HEK293 (cell line): ENCODE measurements around the gene MOB3C.

Source experiments
- EGR2 ChIP-seq: fragments of 450-650 bp; formaldehyde crosslinking; IDR thresholded peaks from 2 replicates; pipeline ENCODE4 v1.5.1; 2016; ENCODE audit warnings: low read depth, missing biosample characterization, missing genetic modification characterization
- FEZF1 ChIP-seq: fragments of 450-650 bp; formaldehyde crosslinking; IDR thresholded peaks from 2 replicates; pipeline ENCODE4 v1.5.1; 2016; ENCODE audit warnings: missing biosample characterization, missing genetic modification characterization
- GLIS2 ChIP-seq: fragments of 450-650 bp; formaldehyde crosslinking; IDR thresholded peaks from 2 replicates; pipeline ENCODE4 v1.5.1; 2016; ENCODE audit warnings: missing biosample characterization, missing genetic modification characterization
- KLF1 ChIP-seq: fragments of 450-650 bp; formaldehyde crosslinking; IDR thresholded peaks from 2 replicates; pipeline ENCODE4 v1.5.1; 2016; ENCODE audit warnings: missing biosample characterization, missing genetic modification characterization
- KLF10 ChIP-seq: fragments of 450-650 bp; IDR thresholded peaks from 2 replicates; pipeline ENCODE4 v1.5.1; 2018; ENCODE audit warnings: missing biosample characterization, mild to moderate bottlenecking, missing genetic modification characterization
- PRDM2 ChIP-seq: fragments of 450-650 bp; formaldehyde crosslinking; IDR thresholded peaks from 2 replicates; pipeline ENCODE4 v1.5.1; 2016; ENCODE audit warnings: missing biosample characterization, missing genetic modification characterization, borderline replicate concordance
- REPIN1 ChIP-seq: fragments of 450-650 bp; formaldehyde crosslinking; IDR thresholded peaks from 2 replicates; pipeline ENCODE4 v1.5.1; 2017; ENCODE audit warnings: missing biosample characterization, missing genetic modification characterization, low read depth
- SP3 ChIP-seq: fragments of 450-650 bp; formaldehyde crosslinking; IDR thresholded peaks from 2 replicates; pipeline ENCODE4 v1.5.1; 2016; ENCODE audit warnings: missing biosample characterization, missing genetic modification characterization
- TRIM28 ChIP-seq: IDR thresholded peaks from 2 replicates; pipeline ENCODE4 v1.6.1; 2011; ENCODE audit warnings: low read length, control low read depth, borderline replicate concordance
- WT1 ChIP-seq: fragments of 450-650 bp; formaldehyde crosslinking; IDR thresholded peaks from 2 replicates; pipeline ENCODE4 v1.5.1; 2016; ENCODE audit warnings: missing biosample characterization, missing genetic modification characterization
- ZBTB21 ChIP-seq: fragments of 450-650 bp; formaldehyde crosslinking; IDR thresholded peaks from 2 replicates; pipeline ENCODE4 v1.5.1; 2017; ENCODE audit warnings: missing biosample characterization, missing genetic modification characterization
- ZBTB6 ChIP-seq: fragments of 450-650 bp; formaldehyde crosslinking; IDR thresholded peaks from 2 replicates; pipeline ENCODE4 v1.5.1; 2017; ENCODE audit warnings: missing biosample characterization, missing genetic modification characterization
- ZEB2 ChIP-seq: fragments of 450-650 bp; formaldehyde crosslinking; IDR thresholded peaks from 2 replicates; pipeline ENCODE4 v1.5.1; 2016; ENCODE audit warnings: missing biosample characterization, missing genetic modification characterization
- ZNF10 ChIP-seq: fragments of 450-650 bp; formaldehyde crosslinking; IDR thresholded peaks from 2 replicates; pipeline ENCODE4 v1.5.1; 2017; ENCODE audit warnings: missing biosample characterization, missing genetic modification characterization
- ZNF146 ChIP-seq: fragments of 450-650 bp; formaldehyde crosslinking; IDR thresholded peaks from 2 replicates; pipeline ENCODE4 v1.5.1; 2016; ENCODE audit warnings: missing biosample characterization, missing genetic modification characterization
- ZNF18 ChIP-seq: fragments of 450-650 bp; formaldehyde crosslinking; IDR thresholded peaks from 2 replicates; pipeline ENCODE4 v1.5.1; 2016; ENCODE audit warnings: missing biosample characterization, missing genetic modification characterization
- ZNF184 ChIP-seq: fragments of 450-650 bp; IDR thresholded peaks from 2 replicates; pipeline ENCODE4 v1.5.1; 2018; ENCODE audit warnings: missing biosample characterization, mild to moderate bottlenecking, missing genetic modification characterization
- ZNF510 ChIP-seq: fragments of 450-650 bp; formaldehyde crosslinking; IDR thresholded peaks from 2 replicates; pipeline ENCODE4 v1.5.1; 2018; ENCODE audit warnings: mild to moderate bottlenecking, missing genetic modification characterization, missing biosample characterization; ENCODE audit not compliant: insufficient replicate concordance
- ZNF555 ChIP-seq: fragments of 450-650 bp; formaldehyde crosslinking; conservative IDR thresholded peaks from 2 replicates; pipeline ENCODE4 v1.5.1; 2017; ENCODE audit warnings: missing biosample characterization, mild to moderate bottlenecking, missing genetic modification characterization, inconsistent platforms
- ZNF580 ChIP-seq: fragments of 450-650 bp; formaldehyde crosslinking; IDR thresholded peaks from 2 replicates; pipeline ENCODE4 v1.5.1; 2016; ENCODE audit warnings: missing biosample characterization, missing genetic modification characterization
- ZNF600 ChIP-seq: fragments of 450-650 bp; formaldehyde crosslinking; IDR thresholded peaks from 2 replicates; pipeline ENCODE4 v1.5.1; 2016; ENCODE audit warnings: missing biosample characterization, missing genetic modification characterization
- ZNF623 ChIP-seq: fragments of 450-650 bp; formaldehyde crosslinking; IDR thresholded peaks from 2 replicates; pipeline ENCODE4 v1.5.1; 2016; ENCODE audit warnings: missing biosample characterization, missing genetic modification characterization
- ZNF639 ChIP-seq: fragments of 450-650 bp; formaldehyde crosslinking; IDR thresholded peaks from 2 replicates; pipeline ENCODE4 v1.5.1; 2016; ENCODE audit warnings: missing biosample characterization, missing genetic modification characterization
- ZNF701 ChIP-seq: fragments of 450-650 bp; formaldehyde crosslinking; IDR thresholded peaks from 2 replicates; pipeline ENCODE4 v1.5.1; 2016; ENCODE audit warnings: missing biosample characterization, missing genetic modification characterization
- ZNF704 ChIP-seq: fragments of 450-650 bp; formaldehyde crosslinking; IDR thresholded peaks from 2 replicates; pipeline ENCODE4 v1.5.1; 2016; ENCODE audit warnings: missing biosample characterization, missing genetic modification characterization
- ZNF76 ChIP-seq: fragments of 450-650 bp; formaldehyde crosslinking; IDR thresholded peaks from 2 replicates; pipeline ENCODE4; 2016; ENCODE audit warnings: low read depth, missing biosample characterization, missing genetic modification characterization, borderline replicate concordance

MOB3C gene

GRCh38 chr1:46643368-46643775 is 26.8 kb upstream of the MOB3C start (continued):
- TF ChIP-seq ZNF600 (tag by site-specific recombination) (peak; percentile 90), ZNF184 (tag by site-specific recombination) (peak; percentile 58; the same call in 1 of the 2 replicates), TRIM28 (no peak; the same call in 1 of the 2 replicates), ZNF580 (tag by site-specific recombination) (peak; percentile 93), ZNF639 (tag by site-specific recombination) (0 out of 2 replicates have a peak, but pooled peaks have one; percentile 22), GLIS2 (tag by site-specific recombination) (no peak), SP3 (tag by site-specific recombination) (no peak), KLF1 (tag by site-specific recombination) (no peak), ZEB2 (peak; percentile 90), ZBTB21 (tag by site-specific recombination) (no peak), KLF10 (tag by site-specific recombination) (peak; percentile 35; the same call in 1 of the 2 replicates), PRDM2 (tag by site-specific recombination) (no peak), FEZF1 (tag by site-specific recombination) (peak; percentile 100), ZNF704 (tag by site-specific recombination) (no peak), EGR2 (tag by site-specific recombination) (no peak), ZNF701 (no peak), WT1 (tag by site-specific recombination) (peak; percentile 95), ZNF18 (tag by site-specific recombination) (peak; percentile 72), ZNF146 (tag by site-specific recombination) (0 out of 2 replicates have a peak, but pooled peaks have one; percentile 6), ZNF10 (tag by site-specific recombination) (peak; percentile 49), ZNF555 (tag by site-specific recombination) (no peak), ZNF510 (tag by site-specific recombination) (no peak), ZNF76 (tag by site-specific recombination) (0 out of 2 replicates have a peak, but pooled peaks have one; percentile 25), ZNF623 (no peak), REPIN1 (no peak), ZBTB6 (tag by site-specific recombination) (peak; percentile 41; the same call in 1 of the 2 replicates)
